A549 (cell line): ENCODE data around the gene HECTD2.

Experiments used
- BHLHE40 ChIP-seq: IDR thresholded peaks from 2 replicates; pipeline ENCODE4 v1.6.1; 2012; ENCODE audit warnings: low read depth, low read length, inconsistent platforms
- CHD2 ChIP-seq: fragments of 150-350 bp; IDR thresholded peaks from 2 replicates; pipeline ENCODE4 v1.6.1; 2014; ENCODE audit warnings: low read length; ENCODE audit not compliant: partially characterized antibody
- CTCF ChIP-seq: fragments of >200 bp; sonication (Bioruptor Twin); formaldehyde crosslinking; IDR thresholded peaks from 3 replicates; pipeline ENCODE4 v1.5.1; 2016
- E2F6 ChIP-seq: IDR thresholded peaks from 2 replicates; pipeline ENCODE4 v1.6.1; 2012; ENCODE audit warnings: low read depth, borderline replicate concordance
- FOSL2 ChIP-seq, 2 experiments: fragments of 450-650 bp in 1 of 2; fragments of >200 bp in 1 of 2; sonication (Bioruptor Twin) in 1 of 2; formaldehyde crosslinking; IDR thresholded peaks; 2 replicates each; pipeline versions ENCODE4 v1.5.0 to v1.6.1; 2016 to 2020; ENCODE audit warnings: mild to moderate bottlenecking in 1 of 2, moderate library complexity in 1 of 2
- JUN ChIP-seq, 2 experiments: fragments of >200 bp; sonication (Bioruptor Twin); formaldehyde crosslinking; IDR thresholded peaks; 2 replicates in 1 of 2; 3 replicates in 1 of 2; pipeline ENCODE4 v1.6.1; 2016 to 2017
- MAX ChIP-seq: IDR thresholded peaks from 2 replicates; pipeline ENCODE4 v1.6.1; 2012
- PBX3 ChIP-seq: IDR thresholded peaks from 2 replicates; pipeline ENCODE4 v1.6.1; 2012
- POLR2A ChIP-seq: IDR thresholded peaks from 2 replicates; pipeline ENCODE4 v1.6.1; 2012; ENCODE audit warnings: mild to moderate bottlenecking, low read length

- no peak for TF ChIP-seq POLR2A
- no peak for TF ChIP-seq CTCF
- no peak for TF ChIP-seq MAX
- no peak for TF ChIP-seq E2F6
- TF ChIP-seq CHD2 = no peak
- TF ChIP-seq BHLHE40 = no peak
- TF ChIP-seq FOSL2 (IDR thresholded peaks at IDR 0.05) = no peak
- TF ChIP-seq FOSL2 (CRISPR knock-in tag; IDR thresholded peaks at IDR 0.05) = no peak
- TF ChIP-seq PBX3 = no peak
- TF ChIP-seq JUN (IDR thresholded peaks at IDR 0.05) = no peak
These were observed 146.8 kb downstream of the HECTD2 start for GRCh38 chr10:91556691-91557566.
